ENCODE results near the gene MARCHF6. TPM values are rescaled to one million over a fixed set of nuclear protein-coding genes. Genes with fewer than 3 reads are reported as not detected.
A peak's percentile ranks its signal among the peaks of the same experiment; 100 is the strongest.
"Not testable (repeated sequence)": the region's sequence is repeated elsewhere in the genome, so short reads cannot be mapped to it uniquely, and the experiment has no call there.

MARCHF6 gene
- total RNA-seq, 2 experiments from 2014 or later = 72.5 to 76.8 TPM

- H3K36me3 Mint-ChIP-seq (ENCODE audit: low read depth) = peaks cover 4% of the 10 kb centered on the region
- H3K9me3 Mint-ChIP-seq = no peaks in the 10 kb centered on the region
- H3K27ac Mint-ChIP-seq = no peak overlapping the region
- DNase-seq = no peak
- CTCF ChIA-PET = no interaction called here
- H3K27me3 Mint-ChIP-seq (ENCODE audit: low read depth) = no peaks in the 10 kb centered on the region
- no peak overlapping the region for H3K4me3 Mint-ChIP-seq
- intact Hi-C loops (cut with micrococcal nuclease) = no loop called here
- peaks cover 71% of the 10 kb centered on the region for H3K4me1 Mint-ChIP-seq (ENCODE audit: low read depth)
Measured at GRCh38 chr5:10360686-10361085, 7.2 kb downstream of the MARCHF6 start.

GRCh38 chr5:10363519-10364185 lies 10.2 kb downstream of the MARCHF6 start:
- Mint-ChIP-seq H3K36me3 (ENCODE audit: low read depth) (peaks cover 7% of the 10 kb centered on the region), H3K4me1 (ENCODE audit: low read depth) (peaks cover 70% of the 10 kb centered on the region), H3K4me3 (no peak overlapping the region), H3K9me3 (no peaks in the 10 kb centered on the region), H3K27me3 (ENCODE audit: low read depth) (no peaks in the 10 kb centered on the region), H3K27ac (no peak overlapping the region)
- CTCF ChIA-PET = interaction anchor here (0.6 to 1.7 kb wide), 8 partner anchors 15 to 251 kb away, joined by 3 to 9 read pairs (median 3); no protein-coding TSS in a partner anchor
- DNase-seq = no peak
- intact Hi-C loops (cut with micrococcal nuclease) = loop anchor here (1.0 kb wide), 1 partner anchor 79 kb away; no protein-coding TSS in a partner anchor

DNA sequence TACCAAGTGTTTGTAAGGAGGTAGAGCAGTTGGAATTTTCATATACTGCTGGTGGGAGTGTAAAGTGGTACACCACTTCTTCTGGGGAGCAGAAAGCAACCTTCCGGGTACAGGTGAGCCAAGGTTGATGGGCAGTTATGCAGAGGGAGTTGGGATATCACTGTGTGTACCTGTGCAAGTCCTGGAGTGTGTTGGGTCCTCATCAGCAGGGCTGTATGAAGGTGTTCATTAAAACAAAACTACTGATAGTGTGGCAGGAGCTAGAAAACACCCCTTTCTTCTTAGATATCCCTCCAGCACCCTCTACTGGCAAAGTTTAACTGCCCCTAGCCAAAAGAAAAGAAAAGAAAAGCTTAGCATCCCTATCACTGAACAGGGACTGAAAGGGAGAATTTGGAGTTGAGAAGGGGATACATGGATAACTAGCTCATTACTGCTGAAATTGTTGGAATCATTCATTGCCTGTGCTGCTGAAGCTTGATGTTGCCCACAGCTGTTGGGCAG lies 10.7 kb downstream of the MARCHF6 start:
- Mint-ChIP-seq H3K9me3 (no peaks in the 10 kb centered on the region), H3K36me3 (ENCODE audit: low read depth) (peaks cover 7% of the 10 kb centered on the region), H3K27ac (no peak overlapping the region), H3K4me1 (ENCODE audit: low read depth) (peaks cover 72% of the 10 kb centered on the region), H3K27me3 (ENCODE audit: low read depth) (no peaks in the 10 kb centered on the region), H3K4me3 (no peak overlapping the region)
- intact Hi-C loops (cut with micrococcal nuclease) = loop anchor here (1.0 kb wide), 1 partner anchor 80 kb away; no protein-coding TSS in a partner anchor
- CTCF ChIA-PET = interaction anchor here (0.6 to 1.7 kb wide), 10 partner anchors 10 to 80 kb away, joined by 3 to 9 read pairs (median 3); no protein-coding TSS in a partner anchor
- no peak for DNase-seq

GRCh38 chr5:10365782-10366181 lies 12.3 kb downstream of the MARCHF6 start:
- no peak overlapping the region for H3K27ac Mint-ChIP-seq
- H3K9me3 Mint-ChIP-seq = no peaks in the 10 kb centered on the region
- H3K36me3 Mint-ChIP-seq (ENCODE audit: low read depth) = peaks cover 7% of the 10 kb centered on the region
- intact Hi-C loops (cut with micrococcal nuclease) = no loop called here
- H3K27me3 Mint-ChIP-seq (ENCODE audit: low read depth) = no peaks in the 10 kb centered on the region
- CTCF ChIA-PET = interaction anchor here (0.8 to 2.5 kb wide), 2 partner anchors 8 to 28 kb away, joined by 3 to 13 read pairs; no protein-coding TSS in a partner anchor
- no peak overlapping the region for H3K4me3 Mint-ChIP-seq
- H3K4me1 Mint-ChIP-seq (ENCODE audit: low read depth) = peaks cover 65% of the 10 kb centered on the region
- DNase-seq = no peak

DNA sequence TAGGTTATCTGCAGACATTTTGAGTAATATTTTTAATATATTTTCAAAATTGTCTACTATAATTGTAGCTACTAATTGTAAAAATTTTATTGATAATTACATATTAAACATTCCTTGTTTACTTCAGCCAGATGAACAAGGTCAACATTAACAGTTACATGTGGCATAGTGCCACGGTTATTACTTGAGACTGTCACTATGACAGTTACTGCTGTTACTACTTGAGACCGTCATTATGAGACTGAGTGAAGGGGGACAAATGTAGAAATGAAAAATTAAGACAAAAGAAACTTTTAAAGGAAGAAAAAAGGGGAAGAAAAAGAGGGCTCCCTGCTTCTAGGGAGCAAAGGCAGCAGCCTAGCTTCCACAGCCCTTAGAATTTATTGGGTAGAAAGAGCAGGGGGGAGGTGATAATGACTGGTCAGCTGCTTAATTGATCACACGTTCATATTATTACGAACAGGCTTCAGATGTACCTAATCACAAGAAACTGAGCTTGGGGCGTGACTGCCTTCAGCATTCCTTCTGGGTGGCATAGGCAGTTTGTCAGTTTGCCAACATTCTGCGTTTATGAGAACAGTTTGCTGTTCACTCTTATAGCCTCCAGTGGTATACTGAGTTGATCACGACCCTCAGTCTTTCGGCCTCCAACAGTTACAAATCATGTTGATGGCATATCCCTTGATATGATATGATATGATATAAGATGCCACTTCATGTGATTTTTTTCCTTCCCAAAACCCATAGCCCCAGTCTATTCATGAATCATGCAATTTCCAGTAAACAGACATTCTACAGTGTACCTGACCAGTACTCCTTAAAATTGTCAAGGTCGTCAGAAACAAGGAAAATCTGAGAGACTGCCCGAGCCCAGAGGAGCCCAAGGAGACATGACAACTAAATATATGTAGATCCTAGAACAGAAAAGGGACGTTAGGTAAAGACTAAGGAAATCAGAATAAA lies 13.1 kb downstream of the MARCHF6 start:
- CTCF ChIA-PET = interaction anchor here (0.6 to 2.5 kb wide), 4 partner anchors 8 to 39 kb away, joined by 3 to 13 read pairs (median 4); no protein-coding TSS in a partner anchor
- Mint-ChIP-seq H3K4me1 (ENCODE audit: low read depth) (peaks cover 66% of the 10 kb centered on the region), H3K27ac (no peak overlapping the region), H3K27me3 (ENCODE audit: low read depth) (no peaks in the 10 kb centered on the region), H3K9me3 (no peaks in the 10 kb centered on the region), H3K4me3 (no peak overlapping the region), H3K36me3 (ENCODE audit: low read depth) (peaks cover 9% of the 10 kb centered on the region)
- intact Hi-C loops (cut with micrococcal nuclease) = loop anchor here (1.0 kb wide), 1 partner anchor 8 kb away; no protein-coding TSS in a partner anchor
- DNase-seq = no peak

DNA sequence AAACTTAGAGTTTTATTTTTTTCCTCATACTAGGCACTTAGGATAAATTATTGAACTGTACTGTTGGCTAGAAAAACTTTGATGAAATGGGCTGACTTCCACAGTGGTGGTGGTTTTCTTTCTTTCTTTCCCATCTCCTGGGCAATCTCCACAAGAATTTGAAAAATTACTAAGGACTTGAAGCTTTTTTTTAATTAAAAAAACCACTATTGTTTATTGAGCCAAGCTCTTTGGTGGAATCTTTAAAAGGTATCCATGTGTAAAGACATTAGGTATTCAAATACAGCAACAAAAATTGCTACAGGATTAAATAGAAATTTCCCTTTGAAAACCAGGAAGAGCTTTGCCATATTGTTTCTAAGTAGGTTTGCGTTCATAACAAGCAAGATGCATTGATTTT lies 14.1 kb downstream of the MARCHF6 start:
- peaks cover 62% of the 10 kb centered on the region for H3K4me1 Mint-ChIP-seq (ENCODE audit: low read depth)
- DNase-seq = no peak
- CTCF ChIA-PET = interaction anchor here (0.6 to 2.5 kb wide), 2 partner anchors 9 to 38 kb away, joined by 5 to 13 read pairs; no protein-coding TSS in a partner anchor
- H3K36me3 Mint-ChIP-seq (ENCODE audit: low read depth) = peaks cover 9% of the 10 kb centered on the region
- H3K9me3 Mint-ChIP-seq = no peaks in the 10 kb centered on the region
- H3K4me3 Mint-ChIP-seq = no peak overlapping the region
- intact Hi-C loops (cut with micrococcal nuclease) = loop anchor here (1.0 kb wide), 1 partner anchor 9 kb away; no protein-coding TSS in a partner anchor
- H3K27me3 Mint-ChIP-seq (ENCODE audit: low read depth) = no peaks in the 10 kb centered on the region
- no peak overlapping the region for H3K27ac Mint-ChIP-seq

- Mint-ChIP-seq H3K4me3 (no peak overlapping the region), H3K27ac (peak overlapping the region; percentile 21), H3K9me3 (no peaks in the 10 kb centered on the region), H3K4me1 (ENCODE audit: low read depth) (peaks cover 62% of the 10 kb centered on the region), H3K36me3 (ENCODE audit: low read depth) (peaks cover 13% of the 10 kb centered on the region), H3K27me3 (ENCODE audit: low read depth) (no peaks in the 10 kb centered on the region)
- intact Hi-C loops (cut with micrococcal nuclease) = no loop called here
- DNase-seq = no peak
- CTCF ChIA-PET = interaction anchor here (1.2 kb wide), 1 partner anchor 16 kb away, joined by 4 read pairs; no protein-coding TSS in a partner anchor
Measured at GRCh38 chr5:10370931-10371330, 17.4 kb downstream of the MARCHF6 start.

DNA sequence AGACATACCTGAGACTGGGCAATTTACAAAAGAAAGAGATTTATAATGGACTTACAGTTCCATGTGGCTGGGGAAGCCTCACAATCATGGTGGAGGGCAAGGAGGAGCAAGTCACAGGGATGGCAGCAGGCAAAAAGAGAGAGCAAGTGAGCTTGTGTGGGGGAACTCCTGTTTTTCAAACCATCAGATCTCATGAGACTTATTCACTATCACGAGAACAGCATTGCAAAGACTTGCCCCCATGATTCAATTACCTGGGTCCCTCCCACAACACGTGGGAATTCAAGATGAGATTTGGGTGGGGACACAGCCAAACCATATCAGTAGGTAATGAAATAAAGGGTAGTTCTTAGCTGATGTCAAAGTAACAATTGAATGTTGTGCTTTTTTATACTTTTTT lies 17.9 kb downstream of the MARCHF6 start:
- H3K27me3 Mint-ChIP-seq (ENCODE audit: low read depth); intact Hi-C loops (cut with micrococcal nuclease); H3K9me3 Mint-ChIP-seq; DNase-seq; H3K4me3 Mint-ChIP-seq: not testable (repeated sequence)
- H3K27ac Mint-ChIP-seq = peak overlapping the region; percentile 21
- peaks cover 17% of the 10 kb centered on the region for H3K36me3 Mint-ChIP-seq (ENCODE audit: low read depth)
- CTCF ChIA-PET = interaction anchor here (1.2 kb wide), 1 partner anchor 15 kb away, joined by 4 read pairs; no protein-coding TSS in a partner anchor
- H3K4me1 Mint-ChIP-seq (ENCODE audit: low read depth) = peaks cover 65% of the 10 kb centered on the region

- Mint-ChIP-seq H3K4me1 (ENCODE audit: low read depth) (peaks cover 67% of the 10 kb centered on the region), H3K27ac (no peak overlapping the region), H3K36me3 (ENCODE audit: low read depth) (peaks cover 23% of the 10 kb centered on the region), H3K9me3 (no peaks in the 10 kb centered on the region), H3K4me3 (no peak overlapping the region), H3K27me3 (ENCODE audit: low read depth) (no peaks in the 10 kb centered on the region)
- DNase-seq = no peak
- CTCF ChIA-PET = interaction anchor here (1.0 kb wide), 1 partner anchor 13 kb away, joined by 3 read pairs; no protein-coding TSS in a partner anchor
- intact Hi-C loops (cut with micrococcal nuclease) = no loop called here
Measured at GRCh38 chr5:10372726-10373709, 19.5 kb downstream of the MARCHF6 start.

DNA sequence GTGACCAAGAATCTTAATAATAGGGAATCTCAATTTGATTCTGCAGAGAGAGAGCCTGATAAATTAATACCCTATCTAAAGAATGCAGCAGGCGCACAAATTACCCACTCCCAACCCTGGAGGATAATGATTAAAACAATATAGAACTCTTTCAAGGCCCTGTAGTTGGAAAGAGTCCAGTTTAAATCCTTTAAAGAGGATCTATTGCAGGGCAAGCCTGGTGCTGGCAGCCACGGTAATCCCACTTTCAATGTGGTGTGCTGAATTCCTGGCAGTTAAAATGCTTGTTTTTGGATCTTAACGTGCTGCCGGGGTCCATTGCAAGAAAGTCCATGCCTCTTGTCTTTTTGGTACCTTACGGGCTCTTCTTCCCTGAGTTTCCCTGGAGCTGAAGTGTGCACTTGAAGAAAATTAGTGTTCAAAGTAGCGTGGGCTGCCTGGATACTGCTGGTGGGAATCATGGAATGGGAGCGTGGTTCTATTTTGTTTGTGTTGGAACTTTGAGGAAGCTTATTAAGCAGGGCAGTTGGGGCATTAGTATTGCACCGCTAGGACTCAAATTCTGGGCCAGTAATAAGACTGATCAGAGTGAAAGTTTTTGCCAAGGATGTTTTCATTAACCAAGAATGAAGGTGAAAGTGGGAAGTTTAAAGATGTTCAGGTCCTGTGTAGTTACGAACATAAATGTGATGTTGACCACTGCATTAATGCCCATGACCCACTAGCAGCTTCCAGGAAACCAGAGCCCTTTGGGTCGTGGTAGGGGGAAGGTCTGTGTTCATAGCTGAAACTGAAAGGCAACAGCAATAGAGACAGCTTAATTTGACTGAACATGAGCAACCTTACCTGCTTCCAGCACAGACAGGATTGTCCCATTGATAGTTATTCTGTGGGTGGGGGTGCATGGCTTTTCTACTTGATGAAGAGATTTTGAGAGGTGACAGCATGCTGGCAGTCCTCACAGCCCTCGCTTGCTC lies 20.8 kb downstream of the MARCHF6 start:
- CTCF ChIA-PET = interaction anchor here (0.8 to 1.2 kb wide), 2 partner anchors 10 to 17 kb away, joined by 3 to 5 read pairs; no protein-coding TSS in a partner anchor
- DNase-seq = no peak
- no peaks in the 10 kb centered on the region for H3K27me3 Mint-ChIP-seq (ENCODE audit: low read depth)
- H3K9me3 Mint-ChIP-seq = no peaks in the 10 kb centered on the region
- intact Hi-C loops (cut with micrococcal nuclease) = no loop called here
- H3K4me3 Mint-ChIP-seq = no peak overlapping the region
- peaks cover 23% of the 10 kb centered on the region for H3K36me3 Mint-ChIP-seq (ENCODE audit: low read depth)
- peak overlapping the region; percentile 13 for H3K27ac Mint-ChIP-seq
- peaks cover 57% of the 10 kb centered on the region for H3K4me1 Mint-ChIP-seq (ENCODE audit: low read depth)
